Upper lobe of left lung (tissue), 6 donors: ENCODE measurements around the gene CLUH. TPM values are rescaled to one million over a fixed set of nuclear protein-coding genes. Genes with fewer than 3 reads are reported as not detected.
A peak's percentile ranks its signal among the peaks of the same experiment; 100 is the strongest.

Experiments used
- ATAC-seq, 2 donors: fragments of 200-7000 bp; cut with Tn5 transposase; one replicate each; pipeline ENCODE4 v1.9.1; 2022; ENCODE audit warnings: mild to moderate bottlenecking in 2 of 2, moderate library complexity in 2 of 2; ENCODE audit not compliant: low FRiP score in 2 of 2
- DNase-seq, 2 donors: peaks; one replicate each; pipeline ENCODE4 v3.0.0-alpha.2; 2019 to 2020
- H3K27ac ChIP-seq, 4 donors: fragments of 200-600 bp; sonication (generic); one replicate each; pipeline ENCODE4 v1.5.1; 2016 to 2019
- H3K27me3 ChIP-seq, 4 donors: fragments of 200-600 bp; sonication (generic); one replicate each; pipeline ENCODE4 v1.5.1; 2017 to 2019
- H3K36me3 ChIP-seq, 4 donors: fragments of 200-600 bp; sonication (generic); one replicate each; pipeline ENCODE4 v1.5.1; 2016 to 2019
- H3K4me1 ChIP-seq, 4 donors: fragments of 200-600 bp; sonication (generic); one replicate each; pipeline ENCODE4 v1.5.1; 2018 to 2019
- H3K4me3 ChIP-seq, 4 donors: fragments of 200-600 bp; sonication (generic); one replicate each; pipeline ENCODE4 v1.5.1; 2017 to 2019; ENCODE audit warnings: mild to moderate bottlenecking in 2 of 4, moderate library complexity in 1 of 4
- H3K9me3 ChIP-seq, 4 donors: fragments of 200-600 bp; sonication (generic); one replicate each; pipeline ENCODE4 v1.5.1; 2018 to 2019
- CTCF ChIP-seq, 6 experiments: fragments of 450-650 bp in 4 of 6; fragments of 200-600 bp in 2 of 6; sonication (generic) in 2 of 6; IDR thresholded peaks; one replicate each; pipeline ENCODE4 v1.5.1; 2016 to 2019; ENCODE audit warnings: antibody characterized with exemption in 6 of 6
- EP300 ChIP-seq, 4 donors: sonication (generic); formaldehyde crosslinking; IDR thresholded peaks; one replicate each; pipeline ENCODE4 v1.5.1; 2017; ENCODE audit warnings: antibody characterized with exemption in 4 of 4, control low read depth in 2 of 4
- POLR2A ChIP-seq, 4 donors: fragments of 450-650 bp; IDR thresholded peaks; one replicate each; pipeline ENCODE4 v1.5.1; 2016 to 2017; ENCODE audit warnings: antibody characterized with exemption in 4 of 4, mild to moderate bottlenecking in 2 of 4
- POLR2AphosphoS5 ChIP-seq, 2 donors: sonication (generic); formaldehyde crosslinking; IDR thresholded peaks; one replicate each; pipeline ENCODE4 v1.5.1; 2017; ENCODE audit warnings: antibody characterized with exemption in 2 of 2
- WGBS, 2 donors: methylation state at CpG; one replicate each; pipeline ENCODE4 v1.1.5; 2017 to 2018; 5-methylcytosine and 5-hydroxymethylcytosine counted together
- total RNA-seq, 6 donors: library from RNA; depleted of rRNA in 4 of 6; stranded (reverse); fragments of >200 nt in 4 of 6; gene quantifications; one replicate each; pipeline versions ENCODE4 v1.1.0 to v1.2.1, GENCODE V29; 2016 to 2021
- donor health status: DM: no; HTN: no; CAD: no; lungs with moderate emphysema.
- donor health status: DM: no; HTN: yes; CAD: no; lungs with severe emphysema.

Gene CLUH
- total RNA-seq, 6 donors from 2014 or later: 47.9 to 137 (median 87.2) TPM

- Histone ChIP-seq H3K27ac (peak overlapping the region in 3 of 4 donors; percentile 70 to 79 (median 76)), H3K4me1 (peaks cover 40 to 55% (median 49%) of the 10 kb centered on the region in 4 donors), H3K27me3 (no peaks in the 10 kb centered on the region), H3K36me3 (peaks cover 0 to 16% (median 12%) of the 10 kb centered on the region in 4 donors), H3K9me3 (no peaks in the 10 kb centered on the region), H3K4me3 (peak overlapping the region in 1 of 4 donors; percentile 7)
- whole genome bisulfite sequencing, 2 donors: 47 to 64% methylated on average over 8 to 10 of the region's 13 CpGs
- no peak for ATAC-seq
- TF ChIP-seq POLR2A (IDR thresholded peaks at IDR 0.05) (no peak), EP300 (IDR thresholded peaks at IDR 0.05) (no peak), CTCF (IDR thresholded peaks at IDR 0.05) (peak in 2 of 6 experiments; percentile 45 to 50), POLR2AphosphoS5 (IDR thresholded peaks at IDR 0.05) (no peak)
- DNase-seq: peak; percentile 62 to 78
These were observed 3.6 kb downstream of the CLUH start for GRCh38 chr17:2707721-2708584.

GRCh38 chr17:2706911-2707510, 4.6 kb downstream of the CLUH start:
- H3K9me3 ChIP-seq: no peaks in the 10 kb centered on the region
- 82 to 91% methylated on average over 6 to 13 of the region's 21 CpGs for WGBS, 2 donors
- H3K27me3 ChIP-seq: no peaks in the 10 kb centered on the region
- ATAC-seq (no peak), DNase-seq (peak in 1 of 2 donors; percentile 77)
- H3K36me3 ChIP-seq: peaks cover 6 to 25% (median 19%) of the 10 kb centered on the region in 4 donors
- peak overlapping the region in 2 of 4 donors; percentile 11 to 79 for H3K27ac ChIP-seq
- no peak overlapping the region for H3K4me3 ChIP-seq
- H3K4me1 ChIP-seq: peaks cover 32 to 45% (median 41%) of the 10 kb centered on the region in 4 donors
- no peak for TF ChIP-seq EP300 (IDR thresholded peaks at IDR 0.05)
- no peak for TF ChIP-seq POLR2AphosphoS5 (IDR thresholded peaks at IDR 0.05)
- TF ChIP-seq POLR2A (IDR thresholded peaks at IDR 0.05): no peak

GRCh38 chr17:2705888-2706795, 5.4 kb downstream of the CLUH start:
- Histone ChIP-seq H3K4me3 (no peak overlapping the region), H3K4me1 (peaks cover 32 to 43% (median 40%) of the 10 kb centered on the region in 4 donors), H3K9me3 (no peaks in the 10 kb centered on the region), H3K27me3 (no peaks in the 10 kb centered on the region), H3K27ac (no peak overlapping the region), H3K36me3 (peaks cover 9 to 34% (median 27%) of the 10 kb centered on the region in 4 donors)
- 83 to 96% methylated on average over 9 to 25 of the region's 25 CpGs for WGBS, 2 donors
- TF ChIP-seq POLR2AphosphoS5 (IDR thresholded peaks at IDR 0.05) (no peak), EP300 (IDR thresholded peaks at IDR 0.05) (no peak), CTCF (IDR thresholded peaks at IDR 0.05) (no peak), POLR2A (IDR thresholded peaks at IDR 0.05) (no peak)
- peak in 1 of 2 donors; percentile 48 for DNase-seq
- ATAC-seq: no peak

GRCh38 chr17:2705263-2705662, 6.3 kb downstream of the CLUH start:
- no peak for TF ChIP-seq POLR2AphosphoS5 (IDR thresholded peaks at IDR 0.05)
- no peak for TF ChIP-seq CTCF (IDR thresholded peaks at IDR 0.05)
- TF ChIP-seq POLR2A (IDR thresholded peaks at IDR 0.05): no peak
- TF ChIP-seq EP300 (IDR thresholded peaks at IDR 0.05): no peak
- no peak for ATAC-seq
- Histone ChIP-seq H3K36me3 (peaks cover 16 to 43% (median 36%) of the 10 kb centered on the region in 4 donors), H3K9me3 (no peaks in the 10 kb centered on the region), H3K4me1 (peaks cover 25 to 34% (median 32%) of the 10 kb centered on the region in 4 donors), H3K4me3 (no peak overlapping the region), H3K27ac (no peak overlapping the region), H3K27me3 (no peaks in the 10 kb centered on the region)
- peak in 1 of 2 donors; percentile 60 for DNase-seq
- WGBS, 2 donors: 92 to 98% methylated on average over 7 of the region's 7 CpGs
